GM03348 (cell line): ENCODE measurements around the gene AGAP1.

Experiments
- DNase-seq: peaks from one replicate; pipeline ENCODE4 v3.0.0; 2012; ENCODE audit warnings: low spot score

The AGAP1 gene

DNA sequence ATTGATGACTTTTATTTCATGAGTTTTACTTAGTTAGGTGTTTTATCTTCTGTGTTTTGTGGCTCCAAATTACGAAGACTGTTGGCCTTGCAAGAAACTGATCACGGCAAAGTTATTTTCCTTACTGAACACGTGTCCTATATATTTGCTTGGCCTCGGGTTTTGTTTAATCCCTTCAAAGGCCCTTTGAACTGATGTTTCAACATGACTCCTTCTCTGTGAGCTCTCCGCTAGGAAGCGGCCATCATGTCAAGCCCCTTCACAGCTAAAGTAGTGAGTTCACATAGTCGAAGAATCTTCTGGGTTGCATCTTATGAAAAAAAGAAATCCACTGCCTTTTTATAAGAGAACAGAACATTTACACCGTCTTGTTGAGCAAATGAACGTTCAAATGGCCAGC, 515.0 kb downstream of the AGAP1 start:
- no peak for DNase-seq

DNA sequence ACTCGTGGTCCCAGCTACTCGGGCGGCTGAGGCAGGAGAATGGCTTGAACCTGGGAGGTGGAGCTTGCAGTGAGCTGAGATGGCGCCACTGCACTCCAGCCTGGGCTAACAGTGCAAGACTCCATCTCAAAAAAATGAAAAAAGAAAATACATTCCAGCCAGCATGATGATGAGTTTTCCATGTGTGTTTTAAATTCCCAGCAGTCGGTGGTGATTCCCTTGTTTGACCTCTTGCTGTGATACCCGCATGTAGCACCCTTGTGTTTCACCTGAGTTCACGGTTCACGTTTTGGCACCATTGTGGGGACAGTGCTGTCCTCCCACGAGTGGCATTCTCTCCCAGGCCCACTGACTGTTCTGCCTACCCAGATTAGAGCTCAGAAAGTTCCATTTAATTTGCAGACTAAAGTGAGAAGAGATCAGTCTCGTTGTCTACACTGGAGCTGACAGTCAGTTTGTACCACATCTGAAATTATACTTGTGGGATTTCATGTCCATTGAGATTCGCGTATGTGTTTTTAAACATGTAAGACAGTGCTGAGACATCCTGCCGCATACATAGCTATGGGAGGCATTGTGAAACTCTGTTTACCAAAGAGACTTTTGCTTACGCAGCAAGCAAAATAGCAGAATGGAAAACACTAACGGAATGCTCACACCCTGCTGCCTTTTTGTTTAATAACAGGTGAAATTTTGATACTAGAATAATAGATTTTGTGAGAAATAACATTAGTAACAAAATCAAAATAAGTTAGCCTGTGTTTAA, 517.3 kb downstream of the AGAP1 start:
- DNase-seq = no peak

DNA sequence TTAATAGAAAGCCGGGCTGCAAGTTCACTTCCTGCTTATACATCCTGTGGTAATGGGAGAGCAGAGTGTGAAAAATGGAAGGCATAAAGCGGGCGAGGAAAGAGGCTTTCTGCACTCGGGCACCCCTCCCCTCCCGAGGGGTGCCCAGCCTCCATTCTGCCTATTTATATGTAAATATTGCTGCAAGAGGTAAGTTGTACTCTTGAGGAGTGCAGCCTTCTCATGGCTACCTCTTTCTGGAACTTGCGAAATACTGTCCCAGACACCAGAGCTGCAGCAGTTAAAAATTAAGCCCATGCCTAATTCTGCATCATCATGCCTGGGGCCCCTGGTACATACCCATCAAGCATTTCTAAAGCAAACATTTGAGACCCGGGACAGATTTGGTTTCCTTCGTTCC, 518.3 kb downstream of the AGAP1 start:
- DNase-seq = no peak

DNA sequence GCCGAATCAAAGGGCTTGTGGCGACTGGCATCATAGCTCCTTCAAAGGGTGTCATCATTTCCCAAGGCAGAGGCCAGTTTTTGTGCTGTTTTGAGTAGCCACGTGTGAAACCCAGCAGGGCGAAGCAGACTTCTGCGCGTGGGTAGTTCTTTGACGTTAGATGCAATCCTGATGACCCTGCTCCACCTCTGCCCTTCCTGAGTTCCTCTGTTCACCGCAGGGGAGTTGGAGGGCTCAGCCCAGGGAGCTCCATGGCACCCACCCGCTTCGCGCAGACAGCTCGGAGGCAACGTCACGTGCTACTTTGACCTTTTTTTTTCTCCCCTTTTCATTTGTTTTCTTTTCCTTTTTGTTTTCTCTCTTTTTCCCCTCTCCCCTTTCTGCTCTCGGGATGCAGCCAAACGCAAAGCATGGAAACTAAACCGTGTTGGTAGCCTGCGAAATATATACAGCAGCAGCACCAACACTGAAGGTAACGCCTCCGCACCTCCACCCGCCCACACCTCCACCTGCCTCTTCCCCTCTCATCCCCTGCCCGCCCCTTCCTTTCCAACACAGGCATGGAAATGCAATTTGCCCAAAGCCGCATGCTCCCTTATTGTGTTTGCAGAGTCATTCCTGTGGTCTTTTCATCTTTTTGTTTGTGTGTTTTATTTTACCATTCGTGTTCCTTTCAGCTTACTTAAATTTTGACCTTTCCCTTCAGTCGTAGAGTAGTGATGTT, 520.7 kb downstream of the AGAP1 start:
- no peak for DNase-seq

DNA sequence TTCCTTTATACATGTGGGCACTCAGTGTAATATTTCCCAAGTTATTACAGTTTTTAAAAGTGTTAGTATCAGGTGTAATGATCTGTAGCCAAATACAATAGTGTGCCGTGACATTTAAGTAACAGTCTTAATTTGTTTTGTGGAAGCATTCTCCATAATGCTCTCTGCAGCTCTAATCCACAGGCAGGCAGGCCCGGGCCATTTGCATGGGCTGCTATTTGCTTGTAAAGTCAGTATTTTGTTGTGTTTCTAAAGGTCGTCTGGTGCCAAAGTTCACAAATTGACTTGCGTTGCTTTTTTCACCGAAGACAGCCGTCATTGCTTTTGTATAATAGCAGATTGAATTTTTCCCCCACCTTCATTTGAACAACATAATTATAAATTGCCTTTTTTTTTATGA, 521.3 kb downstream of the AGAP1 start:
- no peak for DNase-seq

DNA sequence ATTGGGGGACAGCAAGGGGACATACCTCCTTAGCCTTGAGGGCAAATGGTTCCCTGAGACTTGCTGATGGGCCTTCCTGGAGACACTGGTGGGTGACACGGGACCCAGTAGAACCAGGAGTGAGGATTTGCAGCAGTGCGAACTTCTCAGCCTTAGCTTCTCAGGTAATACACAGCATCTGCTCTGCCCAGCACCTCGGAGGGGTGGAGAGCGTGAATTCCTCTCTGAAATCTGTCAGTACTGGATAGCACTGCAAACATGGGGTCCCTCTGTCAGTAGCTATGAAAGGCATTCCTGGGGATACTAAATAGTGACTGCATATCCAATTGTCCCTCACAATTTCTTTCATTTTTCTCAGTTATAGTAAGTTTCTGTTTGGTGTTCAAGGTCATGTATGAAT, 522.7 kb downstream of the AGAP1 start:
- no peak for DNase-seq

DNA sequence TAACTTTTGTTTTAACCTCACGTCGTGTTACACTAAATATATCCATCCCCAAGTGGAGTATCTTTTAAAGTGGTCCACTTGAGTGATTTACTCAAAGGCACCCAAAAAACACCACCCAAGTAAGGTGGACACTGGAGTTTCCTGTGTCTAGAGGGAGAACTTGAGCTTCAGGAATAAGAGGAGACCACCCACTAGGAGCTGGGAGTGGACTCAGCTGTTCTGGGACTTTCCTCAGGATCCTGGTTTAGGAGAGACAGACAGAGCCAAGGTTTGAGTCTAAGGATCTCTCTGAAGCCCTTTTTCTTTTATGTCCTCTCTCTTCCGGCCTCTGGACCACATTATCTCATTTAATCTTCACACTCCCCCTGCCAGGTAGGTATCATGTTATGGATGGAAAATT, 523.6 kb downstream of the AGAP1 start:
- no peak for DNase-seq

DNA sequence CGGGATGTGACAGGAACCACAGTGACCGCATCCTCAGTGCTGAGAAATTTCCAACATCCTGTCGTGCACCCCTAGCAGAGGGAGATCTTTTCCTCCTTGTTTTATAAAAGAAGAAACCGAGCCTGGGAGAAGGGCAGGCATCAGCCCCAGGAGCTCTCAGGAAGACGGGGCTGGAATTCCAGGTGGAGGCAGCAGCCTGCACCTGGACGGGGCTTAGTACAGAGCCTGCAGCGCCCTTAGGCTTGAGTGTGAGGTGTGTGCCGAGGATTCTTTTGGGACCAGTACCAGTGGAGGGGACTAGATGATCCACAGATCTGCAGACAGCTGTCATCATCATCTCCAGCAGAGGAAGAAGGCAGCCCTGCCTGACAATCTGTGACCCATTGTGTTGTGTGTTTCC, 525.6 kb downstream of the AGAP1 start:
- DNase-seq = no peak

DNA sequence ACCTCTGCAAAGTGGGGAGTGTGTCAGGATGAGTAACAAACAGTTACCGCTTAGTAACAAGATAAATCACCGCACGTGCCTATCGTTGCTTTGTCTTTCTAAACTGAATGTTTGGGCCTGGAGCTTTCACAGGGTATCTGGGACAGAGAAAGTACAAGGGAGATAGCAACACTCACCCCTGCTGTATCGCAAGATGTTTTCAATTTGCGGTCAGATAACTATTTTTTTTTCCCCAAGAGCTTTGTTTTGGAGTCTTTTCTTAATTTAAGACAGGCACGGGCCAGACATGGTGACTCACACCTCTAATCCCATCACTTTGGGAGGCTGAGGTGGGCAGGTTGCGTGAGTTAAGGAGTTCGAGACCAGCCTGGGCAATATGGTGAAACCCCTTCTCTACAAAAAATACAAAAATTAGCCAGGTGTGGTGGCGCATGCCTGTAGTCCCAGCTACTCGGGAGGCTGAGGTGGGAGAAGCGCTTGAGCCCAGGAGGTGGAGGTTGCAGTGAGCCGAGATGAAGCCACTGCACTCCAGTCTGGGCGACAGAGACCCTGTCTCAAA, 527.7 kb downstream of the AGAP1 start:
- DNase-seq = no peak

DNA sequence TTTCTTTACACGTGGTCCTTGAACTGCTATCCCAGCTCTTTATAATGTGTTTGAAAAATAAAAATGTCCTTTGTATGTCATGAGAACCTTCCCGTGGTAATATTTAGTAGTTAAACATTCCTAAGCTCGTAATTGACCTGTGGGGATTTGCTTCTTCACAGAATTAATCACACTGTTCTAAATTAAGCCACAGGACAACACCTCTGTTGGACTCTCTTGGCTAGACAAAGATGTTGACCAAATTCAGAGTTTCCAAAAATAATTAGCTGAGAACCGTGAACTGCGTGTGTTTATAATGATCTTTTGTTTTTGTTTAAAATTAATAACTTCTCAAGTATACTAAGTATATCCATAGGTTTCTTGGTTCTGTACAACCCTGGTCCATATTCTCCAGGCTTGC, 528.3 kb downstream of the AGAP1 start:
- no peak for DNase-seq

DNA sequence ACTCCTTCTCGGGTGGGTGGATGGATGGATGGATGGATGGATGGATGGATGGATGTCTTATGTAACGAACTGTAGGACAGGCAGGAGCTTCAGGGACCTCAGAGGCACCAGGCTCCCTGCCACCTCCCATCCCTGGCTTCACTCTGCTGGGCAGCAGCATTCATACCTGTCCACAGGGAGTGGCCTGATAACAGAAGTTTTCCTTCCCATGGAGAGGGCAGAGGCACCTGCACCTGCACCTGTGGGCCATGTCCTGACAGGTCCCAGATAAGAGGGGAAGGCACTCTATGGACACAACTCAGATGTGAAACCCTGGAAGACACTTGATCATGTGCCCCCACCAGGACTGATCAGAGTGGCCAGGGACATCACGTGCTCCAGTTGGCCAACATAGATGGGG, 532.0 kb downstream of the AGAP1 start:
- DNase-seq = no peak

DNA sequence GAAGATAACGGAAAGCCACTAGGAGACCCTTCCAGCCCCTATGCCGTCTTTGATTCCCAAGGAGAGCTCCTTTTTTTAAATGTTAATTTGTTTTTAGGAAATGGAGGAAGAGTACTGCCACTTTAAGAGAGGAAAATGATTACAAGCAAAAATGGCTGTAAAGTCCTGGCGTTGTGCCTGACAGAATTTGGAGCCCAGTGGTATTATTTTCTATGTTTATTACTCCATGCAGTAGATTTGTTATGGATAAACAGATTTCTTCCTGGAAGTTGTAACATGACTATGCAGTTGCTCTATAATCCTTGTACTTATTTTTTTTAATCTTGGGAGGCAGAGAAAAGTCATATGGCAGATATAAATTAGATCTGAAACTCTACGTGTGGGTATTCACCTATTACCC, 533.0 kb downstream of the AGAP1 start:
- no peak for DNase-seq

DNA sequence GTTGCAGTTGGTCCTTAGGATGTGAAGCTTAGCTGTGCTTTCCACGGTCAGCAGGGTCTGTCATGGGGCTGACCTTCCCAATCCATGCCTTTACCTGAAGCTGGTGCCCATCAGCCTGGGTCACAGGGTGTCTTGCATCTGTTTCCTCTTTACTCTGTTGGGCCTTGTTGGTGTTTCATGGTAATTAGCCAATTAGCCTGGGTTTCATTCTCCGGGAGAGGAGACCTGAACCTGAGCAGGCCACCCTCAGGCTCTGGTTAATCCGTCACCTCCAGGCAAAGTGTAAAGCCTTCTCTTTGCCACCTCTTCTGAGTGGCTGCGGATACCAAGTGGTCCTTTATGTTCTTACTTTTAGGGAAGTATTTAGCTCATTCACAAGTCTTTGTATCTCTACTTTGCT, 534.2 kb downstream of the AGAP1 start:
- DNase-seq = no peak

DNA sequence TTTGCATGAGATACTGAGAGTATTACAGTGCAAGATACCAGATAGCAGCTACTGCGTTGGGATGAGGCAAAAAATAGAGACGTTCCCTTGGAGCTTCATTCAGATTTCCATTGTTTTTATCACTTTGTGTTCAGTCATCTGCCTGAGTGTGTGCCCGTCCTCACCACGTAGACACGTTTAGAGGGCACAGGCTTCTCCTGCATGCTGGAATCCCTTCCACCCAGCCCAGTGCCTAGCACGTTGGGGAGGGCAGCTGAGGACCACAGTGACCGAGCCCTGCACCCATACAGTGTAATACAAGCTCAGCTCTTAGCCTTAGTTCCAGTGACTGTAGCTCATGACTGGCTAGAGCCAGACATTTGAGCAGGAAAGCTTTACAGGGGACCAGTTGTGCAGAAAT, 539.6 kb downstream of the AGAP1 start:
- DNase-seq = no peak

DNA sequence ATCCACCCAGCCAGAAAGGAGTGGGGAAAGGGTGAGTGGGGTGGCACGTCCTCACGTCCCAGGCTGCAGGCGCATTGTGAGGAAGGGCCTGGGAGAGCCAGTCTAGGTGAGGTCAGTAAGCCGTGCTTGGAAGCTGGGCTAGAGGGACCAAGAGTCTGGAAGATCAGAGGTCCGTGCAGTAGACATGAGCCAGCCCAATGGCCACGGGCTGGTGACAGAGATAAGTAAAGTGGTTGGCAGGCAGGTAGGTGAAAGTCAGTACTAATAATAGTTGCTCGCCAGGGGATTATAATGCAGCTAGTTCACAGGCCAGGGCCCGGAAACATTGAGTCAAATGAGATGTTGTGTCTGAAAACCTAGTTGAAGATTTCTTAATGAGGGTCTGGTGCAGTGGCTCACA, 541.1 kb downstream of the AGAP1 start:
- no peak for DNase-seq

DNA sequence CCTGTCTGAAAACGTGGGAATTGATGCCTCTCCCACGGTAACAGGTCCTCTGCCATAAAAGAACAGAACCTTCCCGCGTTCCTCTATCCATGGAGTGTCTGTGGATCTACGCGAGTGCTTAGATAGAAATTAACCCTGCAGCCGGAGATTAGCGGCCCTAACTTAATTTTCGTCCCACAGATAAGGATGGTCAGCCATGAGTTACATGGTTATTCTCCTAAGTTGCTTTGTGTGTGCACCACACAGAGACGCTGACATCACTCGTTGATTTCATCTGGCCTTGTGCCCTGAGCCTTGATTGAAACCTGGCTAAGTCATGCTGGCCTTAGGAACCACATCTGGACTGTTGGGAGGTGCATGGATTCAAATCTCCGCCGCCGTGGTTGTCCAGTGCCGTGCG, 542.2 kb downstream of the AGAP1 start:
- no peak for DNase-seq

DNA sequence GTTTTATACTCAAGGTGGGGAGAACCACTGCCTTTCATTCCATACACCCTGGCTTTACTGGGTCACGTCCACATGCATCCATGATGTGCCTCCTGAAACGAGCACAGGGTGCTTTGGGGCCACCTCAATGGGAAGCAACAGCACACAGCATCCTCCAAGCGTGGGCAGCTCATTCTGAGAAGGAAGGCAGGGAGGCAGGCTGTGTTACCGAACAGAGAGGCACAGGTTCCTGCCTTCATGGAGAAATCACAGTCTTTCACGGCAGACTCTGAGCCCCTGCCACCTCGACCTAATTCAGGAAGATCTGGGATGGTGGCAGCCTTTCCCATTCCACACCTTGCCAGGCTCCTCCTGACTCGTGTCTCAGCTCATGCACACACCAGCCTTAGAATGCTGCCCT, 544.3 kb downstream of the AGAP1 start:
- DNase-seq = no peak

DNA sequence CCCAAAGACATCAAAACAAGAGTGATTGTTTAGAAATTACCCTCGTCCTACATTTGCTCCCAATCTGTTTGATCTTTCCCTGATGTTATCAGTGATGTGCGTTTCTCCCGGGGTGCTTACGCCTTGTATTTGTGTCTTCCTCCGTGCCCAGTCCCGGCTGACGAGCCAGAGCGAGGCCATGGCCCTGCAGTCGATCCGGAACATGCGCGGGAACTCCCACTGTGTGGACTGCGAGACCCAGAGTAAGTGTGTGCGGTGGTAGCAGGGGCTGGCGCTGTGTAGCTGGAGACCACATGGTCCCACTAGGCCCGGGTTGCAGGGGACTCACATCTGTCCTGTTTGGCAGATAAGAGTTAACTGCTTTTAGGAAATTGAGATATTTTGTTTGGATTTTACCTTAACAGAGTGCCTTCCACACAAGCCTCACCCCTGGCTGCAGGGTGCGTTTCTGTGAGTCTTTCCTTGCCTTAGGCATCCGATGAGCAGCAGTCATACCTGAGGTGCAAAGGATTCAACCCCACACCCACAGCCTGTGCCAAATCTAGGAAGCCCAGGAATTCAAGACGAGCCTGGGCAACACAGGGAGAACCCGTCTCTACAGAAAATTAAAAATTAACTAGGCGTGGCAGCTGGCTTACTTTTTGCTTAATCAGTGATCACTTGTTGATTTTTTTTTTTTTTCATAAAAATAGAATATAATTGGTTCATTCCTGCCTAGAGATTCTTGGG, 546.9 kb downstream of the AGAP1 start:
- DNase-seq = no peak

DNA sequence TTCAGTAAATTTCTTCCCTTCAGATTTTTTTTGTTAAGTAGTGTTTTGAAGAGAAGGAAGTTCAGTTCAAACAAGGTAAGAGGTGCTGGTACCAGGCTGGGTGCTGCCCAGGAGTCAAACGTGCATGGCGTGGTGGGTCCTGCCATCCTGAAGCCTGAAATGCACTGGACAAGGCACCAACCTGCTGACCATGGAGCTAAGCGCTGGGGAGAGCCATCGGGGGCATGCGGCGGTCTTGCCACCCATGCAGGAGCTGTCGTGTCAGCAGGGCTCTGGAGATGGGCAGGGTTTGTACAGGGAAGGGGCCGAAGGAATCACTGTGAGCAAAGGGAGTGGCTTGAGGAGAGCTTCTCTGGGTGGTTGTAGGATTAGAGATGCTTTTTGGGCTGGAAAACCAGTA, 547.8 kb downstream of the AGAP1 start:
- DNase-seq = no peak

DNA sequence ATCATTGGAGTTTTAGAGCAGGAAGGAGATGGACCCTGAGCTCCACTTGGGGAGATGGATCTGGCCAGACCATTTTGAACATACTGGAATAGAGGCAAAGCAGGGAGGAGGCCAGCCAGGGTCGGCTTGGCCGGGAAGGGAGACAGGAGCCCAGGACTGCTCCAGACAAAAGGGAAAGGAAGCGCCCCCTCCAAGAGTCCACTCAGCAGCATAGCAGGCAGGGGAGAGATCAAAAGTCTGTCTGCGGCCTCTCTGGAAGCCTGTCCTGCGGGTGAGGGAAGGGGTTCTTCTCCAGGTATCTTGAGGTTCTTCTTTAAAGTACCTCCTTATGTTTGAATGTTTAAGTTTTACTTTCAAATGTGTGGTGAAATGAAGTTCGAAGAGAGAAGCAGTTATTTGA, 548.2 kb downstream of the AGAP1 start:
- no peak for DNase-seq

DNA sequence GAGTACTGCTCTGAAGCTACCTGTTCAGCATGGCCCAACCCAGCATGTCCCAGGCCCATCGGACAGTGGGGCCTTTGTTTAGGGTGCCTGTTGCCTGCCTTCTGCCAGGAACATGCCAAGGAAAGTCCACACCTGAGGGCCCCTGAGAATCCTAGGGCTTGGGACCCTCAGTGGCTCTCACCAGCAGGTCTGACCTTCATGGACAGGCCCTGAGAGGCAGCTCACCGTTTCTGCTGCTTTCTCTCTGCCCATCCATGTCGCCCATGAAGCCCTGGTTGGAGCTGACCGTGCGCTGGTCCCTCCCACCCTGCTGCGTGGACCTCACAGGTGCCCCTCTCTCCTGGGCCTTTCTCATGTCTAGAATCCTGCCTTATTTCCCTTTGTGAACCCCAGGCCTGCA, 550.3 kb downstream of the AGAP1 start:
- no peak for DNase-seq

DNA sequence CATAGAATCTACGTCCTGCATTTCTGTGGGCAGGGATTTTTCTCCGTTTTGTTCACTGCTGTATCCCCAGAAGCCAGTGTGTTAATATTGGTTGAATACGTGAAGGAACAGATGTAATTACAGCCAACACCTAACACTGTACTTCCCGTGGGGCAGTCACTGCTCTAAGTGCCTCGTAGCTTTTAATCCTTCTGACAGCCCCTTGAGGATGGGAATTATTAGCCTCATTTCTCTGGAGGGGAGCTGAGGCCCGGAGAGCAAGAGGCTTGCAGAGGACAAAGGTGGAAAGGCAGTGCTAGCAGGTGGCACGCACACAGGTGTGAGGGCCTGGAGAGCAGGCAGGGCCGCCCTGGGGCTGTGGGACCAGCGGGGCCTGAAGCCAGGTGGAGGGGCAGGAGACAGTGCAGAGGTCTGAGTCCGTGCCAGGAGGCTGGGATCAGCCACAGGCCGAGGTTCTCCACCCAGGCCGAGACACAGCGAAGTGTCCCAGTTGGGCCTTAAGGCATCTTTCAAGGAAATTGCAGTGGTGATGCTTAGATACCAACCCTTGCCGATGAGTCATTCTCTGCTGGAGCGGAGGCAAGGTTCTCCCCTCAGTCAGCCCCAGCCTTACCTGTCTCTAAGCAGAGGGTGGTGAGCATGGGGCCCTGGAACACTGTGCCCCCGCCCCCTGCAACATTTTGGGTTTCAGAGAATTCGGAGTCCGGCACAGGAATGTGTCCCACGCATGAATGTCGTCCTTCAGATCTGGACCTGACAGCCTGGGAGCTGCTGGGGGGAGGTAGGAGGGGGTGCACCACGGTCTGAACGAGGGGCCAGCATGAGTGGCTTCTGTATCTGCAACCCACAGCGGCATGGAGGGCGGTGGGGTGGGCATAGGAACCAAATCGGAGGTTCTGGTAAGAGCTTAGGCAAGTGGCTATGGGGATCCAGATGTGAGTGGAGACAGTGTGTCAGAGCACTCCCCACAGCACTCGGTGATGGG, 551.7 kb downstream of the AGAP1 start:
- no peak for DNase-seq
